22Rv1 (cell line): ENCODE results near the gene EGFL8.

ENCODE experiments used
- CTCF ChIP-seq: fragments of 450-650 bp; IDR thresholded peaks from 2 replicates; pipeline ENCODE4 v1.5.1; 2017; ENCODE audit warnings: mild to moderate bottlenecking
- ZFX ChIP-seq: fragments of 450-650 bp; IDR thresholded peaks from 2 replicates; pipeline ENCODE4 v1.6.1; 2017; ENCODE audit warnings: antibody characterized with exemption, borderline replicate concordance

GRCh38 chr6:32189742-32190053 is 25.3 kb downstream of the EGFL8 start:
- TF ChIP-seq CTCF (no peak), ZFX (no peak)
